AG04450 (cell line): ENCODE data around the gene NUCB1. TPM values are rescaled to one million over a fixed set of nuclear protein-coding genes. Genes with fewer than 3 reads are reported as not detected.
"Not testable (repeated sequence)": the region's sequence is repeated elsewhere in the genome, so short reads cannot be mapped to it uniquely, and the experiment has no call there.

ENCODE experiments used
- CTCF ChIA-PET: fragments of 300-600, 350-600 bp; formaldehyde crosslinking; extraction: SDS; loops from one replicate; lab custom pipeline; 2022; ENCODE audit warnings: antibody characterized with exemption, inconsistent platforms; lab: Charles Lee
- POLR2A ChIA-PET: fragments of 350-600 bp; formaldehyde crosslinking; extraction: SDS; loops from one replicate; lab custom pipeline; 2021; ENCODE audit warnings: antibody characterized with exemption, inconsistent platforms; lab: Yijun Ruan, JAX
- DNase-seq: peaks from one replicate; pipeline ENCODE4 v3.0.0-alpha.2; 2011; ENCODE audit warnings: low read depth, low spot score
- H3K27ac ChIP-seq: one replicate; pipeline ENCODE4 v1.5.1; 2012; ENCODE audit warnings: low read depth, low read length, control low read depth
- H3K27me3 ChIP-seq: one replicate; pipeline ENCODE4 v1.6.0; 2012; ENCODE audit warnings: low read length; ENCODE audit not compliant: control insufficient read depth, insufficient read depth
- H3K4me3 ChIP-seq: 2 replicates; pipeline ENCODE4 v1.5.1; 2011; ENCODE audit warnings: mild to moderate bottlenecking, low read depth, low read length, control low read depth
- H3K9me3 ChIP-seq: 2 replicates; pipeline ENCODE4 v1.5.1; 2012; ENCODE audit warnings: low read length; ENCODE audit not compliant: control insufficient read depth, insufficient read depth
- polyA plus RNA-seq: library from polyadenylated mRNA; depleted of rRNA; stranded (reverse); fragments of >200 nt; gene quantifications from 2 replicates; pipeline ENCODE4 v1.2.3, GENCODE V29; 2011
- TF ChIP-seq, protein P1 (sequence below): IDR thresholded peaks from 2 replicates; pipeline ENCODE4 v1.5.1; 2011; ENCODE audit warnings: low read depth, low read length, control low read depth, inconsistent platforms

NUCB1 gene
- polyA plus RNA-seq, 1 experiment, result 123 TPM

GRCh38 chr19:48887861-48888612 lies 12.1 kb upstream of the NUCB1 start:
- peaks cover 3% of the 10 kb centered on the region; the same call in 1 of the 2 replicates for H3K9me3 ChIP-seq
- no peaks in the 10 kb centered on the region for H3K27me3 ChIP-seq
- no peak for DNase-seq
- ChIA-PET CTCF (no interaction called here), POLR2A (interaction anchor here (1.2 kb wide), 1 partner anchor 16 kb away, joined by 5 read pairs; the partner anchor contains the start of gene PPP1R15A)
- no peak overlapping the region for H3K27ac ChIP-seq
- TF ChIP-seq, protein P1, sequence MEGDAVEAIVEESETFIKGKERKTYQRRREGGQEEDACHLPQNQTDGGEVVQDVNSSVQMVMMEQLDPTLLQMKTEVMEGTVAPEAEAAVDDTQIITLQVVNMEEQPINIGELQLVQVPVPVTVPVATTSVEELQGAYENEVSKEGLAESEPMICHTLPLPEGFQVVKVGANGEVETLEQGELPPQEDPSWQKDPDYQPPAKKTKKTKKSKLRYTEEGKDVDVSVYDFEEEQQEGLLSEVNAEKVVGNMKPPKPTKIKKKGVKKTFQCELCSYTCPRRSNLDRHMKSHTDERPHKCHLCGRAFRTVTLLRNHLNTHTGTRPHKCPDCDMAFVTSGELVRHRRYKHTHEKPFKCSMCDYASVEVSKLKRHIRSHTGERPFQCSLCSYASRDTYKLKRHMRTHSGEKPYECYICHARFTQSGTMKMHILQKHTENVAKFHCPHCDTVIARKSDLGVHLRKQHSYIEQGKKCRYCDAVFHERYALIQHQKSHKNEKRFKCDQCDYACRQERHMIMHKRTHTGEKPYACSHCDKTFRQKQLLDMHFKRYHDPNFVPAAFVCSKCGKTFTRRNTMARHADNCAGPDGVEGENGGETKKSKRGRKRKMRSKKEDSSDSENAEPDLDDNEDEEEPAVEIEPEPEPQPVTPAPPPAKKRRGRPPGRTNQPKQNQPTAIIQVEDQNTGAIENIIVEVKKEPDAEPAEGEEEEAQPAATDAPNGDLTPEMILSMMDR, result no peak
- H3K4me3 ChIP-seq, result no peak overlapping the region

- H3K27me3 ChIP-seq, POLR2A ChIA-PET, H3K9me3 ChIP-seq, CTCF ChIA-PET, H3K27ac ChIP-seq, H3K4me3 ChIP-seq, DNase-seq: not testable (repeated sequence)
Measured at GRCh38 chr19:48889496-48889895, 10.6 kb upstream of the NUCB1 start.

DNA sequence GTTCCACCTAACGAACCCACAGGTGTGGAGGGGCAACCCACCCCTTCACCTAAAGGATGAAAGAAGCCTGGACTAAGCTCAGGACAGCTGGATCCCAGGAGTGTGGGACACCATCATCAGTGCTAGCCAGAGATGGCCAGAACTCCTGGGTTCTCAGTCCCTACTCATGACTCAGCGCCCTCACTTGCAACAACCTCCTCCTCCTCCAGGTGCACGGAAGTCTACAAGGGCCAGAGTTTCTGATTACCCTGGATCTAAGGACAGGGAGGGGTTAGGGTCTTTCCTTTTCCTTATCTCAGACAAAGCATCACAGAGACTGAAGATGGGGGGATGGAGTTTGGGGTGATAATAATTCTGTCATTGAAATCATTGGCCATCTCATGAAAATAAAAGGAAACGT lies 9.6 kb upstream of the NUCB1 start:
- ChIA-PET POLR2A (no interaction called here), CTCF (no interaction called here)
- DNase-seq, result no peak
- H3K9me3 ChIP-seq, result peaks cover 3% of the 10 kb centered on the region; the same call in 1 of the 2 replicates
- no peak overlapping the region for H3K27ac ChIP-seq
- TF ChIP-seq, protein P1, result no peak
- H3K27me3 ChIP-seq, result no peaks in the 10 kb centered on the region
- no peak overlapping the region for H3K4me3 ChIP-seq

GRCh38 chr19:48895226-48895625 lies 4.9 kb upstream of the NUCB1 start:
- no peak for DNase-seq
- ChIA-PET CTCF (no interaction called here), POLR2A (interaction anchor here (1.6 kb wide), 1 partner anchor 19 kb away, joined by 3 read pairs; no protein-coding TSS in a partner anchor)
- TF ChIP-seq, protein P1, result no peak
- Histone ChIP-seq H3K27me3 (no peaks in the 10 kb centered on the region), H3K9me3 (no peaks in the 10 kb centered on the region; the same call in 1 of the 2 replicates), H3K27ac (no peak overlapping the region), H3K4me3 (no peak overlapping the region)

DNA sequence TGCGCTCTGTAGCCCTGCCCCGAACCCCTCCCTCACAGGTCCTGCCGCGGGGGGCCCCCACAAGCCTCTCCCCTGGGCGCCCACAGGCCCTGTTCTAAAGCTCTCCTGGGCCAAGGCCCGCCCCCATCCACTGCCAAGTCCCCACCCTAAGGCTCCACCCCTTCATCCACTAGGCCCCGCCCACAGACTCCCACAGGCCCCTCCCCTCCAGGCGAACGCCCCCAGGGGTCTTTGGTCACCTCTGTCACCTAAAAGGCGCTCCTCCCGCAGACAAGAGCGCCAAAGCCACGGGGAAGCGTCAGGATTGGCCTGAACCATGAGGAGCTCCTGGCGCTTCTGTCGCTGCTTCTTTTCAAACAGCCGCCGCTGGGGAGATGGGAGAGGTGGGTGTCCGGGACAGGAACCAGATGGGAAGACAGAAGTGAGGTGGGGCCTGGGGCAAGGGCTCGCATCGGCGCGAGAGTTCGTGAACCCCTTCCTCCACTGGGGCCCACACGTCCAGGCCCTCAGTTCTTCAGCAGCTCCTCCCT lies 3.9 kb upstream of the NUCB1 start:
- TF ChIP-seq, protein P1, result no peak
- Histone ChIP-seq H3K4me3 (peak overlapping the region; percentile 22), H3K27ac (no peak overlapping the region), H3K9me3 (no peaks in the 10 kb centered on the region; the same call in 1 of the 2 replicates), H3K27me3 (no peaks in the 10 kb centered on the region)
- POLR2A ChIA-PET, result interaction anchor here (0.6 to 1.6 kb wide), 6 partner anchors 20 to 280 kb away, joined by 3 to 9 read pairs (median 4); partner anchors contain the start of gene PPP1R15A
- no peak for DNase-seq
- CTCF ChIA-PET, result interaction anchor here (0.6 to 0.7 kb wide), 2 partner anchors 74 to 1105 kb away, joined by 3 read pairs; no protein-coding TSS in a partner anchor
